ENCODE measurements around the gene PABPN1L. TPM values are rescaled to one million over a fixed set of nuclear protein-coding genes. Genes with fewer than 3 reads are reported as not detected.

Gene PABPN1L
- total RNA-seq = 0.22 to 0.41 TPM (median 0.40 TPM) in 3 replicates

GRCh38 chr16:88866151-88866920 is at the start of gene PABPN1L:
PABPN1L (minus strand) TSS chr16:88866660; CDS start chr16:88866606, 54 bp downstream.
- H3K9me3 Mint-ChIP-seq = no peaks in the 10 kb centered on the region
- H3K27ac Mint-ChIP-seq = no peak within 1 kb of the TSS
- H3K4me1 Mint-ChIP-seq = peaks cover 7% of the 10 kb centered on the region
- no peak within 1 kb of the TSS for H3K4me3 Mint-ChIP-seq
- no peak for TF ChIP-seq CTCF (IDR thresholded peaks at IDR 0.05; ENCODE audit: unreplicated experiment)
- no peak for DNase-seq (ENCODE audit: low spot score in 2 of 2, unreplicated experiment in 2 of 2)
- peaks cover 6% of the 10 kb centered on the region for H3K36me3 Mint-ChIP-seq
- peaks cover 4% of the 10 kb centered on the region for H3K27me3 Mint-ChIP-seq (ENCODE audit: low read depth)

- Mint-ChIP-seq H3K4me1 (peaks cover 5% of the 10 kb centered on the region), H3K27me3 (ENCODE audit: low read depth) (no peaks in the 10 kb centered on the region), H3K27ac (no peak overlapping the region), H3K4me3 (no peak overlapping the region), H3K9me3 (peaks cover 5% of the 10 kb centered on the region), H3K36me3 (no peaks in the 10 kb centered on the region)
- DNase-seq (ENCODE audit: low spot score in 2 of 2, unreplicated experiment in 2 of 2) = no peak
- no peak for TF ChIP-seq CTCF (IDR thresholded peaks at IDR 0.05; ENCODE audit: unreplicated experiment)
These were observed 49.3 kb upstream of the PABPN1L start for GRCh38 chr16:88915639-88916327.

- Mint-ChIP-seq H3K27me3 (ENCODE audit: low read depth) (no peaks in the 10 kb centered on the region), H3K4me3 (no peak overlapping the region), H3K27ac (no peak overlapping the region), H3K36me3 (no peaks in the 10 kb centered on the region), H3K9me3 (peaks cover 5% of the 10 kb centered on the region), H3K4me1 (peaks cover 5% of the 10 kb centered on the region)
- TF ChIP-seq CTCF (IDR thresholded peaks at IDR 0.05; ENCODE audit: unreplicated experiment) = no peak
- DNase-seq (ENCODE audit: low spot score in 2 of 2, unreplicated experiment in 2 of 2) = no peak
These were observed 48.4 kb upstream of the PABPN1L start for GRCh38 chr16:88914750-88915368.

- H3K36me3 Mint-ChIP-seq = no peaks in the 10 kb centered on the region
- no peak overlapping the region for H3K27ac Mint-ChIP-seq
- no peak overlapping the region for H3K4me3 Mint-ChIP-seq
- H3K4me1 Mint-ChIP-seq = peaks cover 5% of the 10 kb centered on the region
- no peaks in the 10 kb centered on the region for H3K27me3 Mint-ChIP-seq (ENCODE audit: low read depth)
- no peak for DNase-seq (ENCODE audit: low spot score in 2 of 2, unreplicated experiment in 2 of 2)
- peaks cover 2% of the 10 kb centered on the region for H3K9me3 Mint-ChIP-seq
- no peak for TF ChIP-seq CTCF (IDR thresholded peaks at IDR 0.05; ENCODE audit: unreplicated experiment)
These were observed 47.4 kb upstream of the PABPN1L start for GRCh38 chr16:88913870-88914269.

GRCh38 chr16:88913001-88913612 is 46.6 kb upstream of the PABPN1L start:
- Mint-ChIP-seq H3K9me3 (no peaks in the 10 kb centered on the region), H3K4me1 (peaks cover 5% of the 10 kb centered on the region), H3K27ac (no peak overlapping the region), H3K36me3 (no peaks in the 10 kb centered on the region), H3K27me3 (ENCODE audit: low read depth) (no peaks in the 10 kb centered on the region), H3K4me3 (no peak overlapping the region)
- no peak for TF ChIP-seq CTCF (IDR thresholded peaks at IDR 0.05; ENCODE audit: unreplicated experiment)
- DNase-seq (ENCODE audit: low spot score in 2 of 2, unreplicated experiment in 2 of 2) = no peak
